Activated CD4-positive, alpha-beta T cell treated with anti-CD3 and anti-CD28 coated beads for 36 hours (primary cell): ENCODE results near the gene CERT1. TPM values are rescaled to one million over a fixed set of nuclear protein-coding genes. Genes with fewer than 3 reads are reported as not detected.
A peak's percentile ranks its signal among the peaks of the same experiment; 100 is the strongest.

ENCODE experiments used
- ATAC-seq: fragments of 200-7000 bp; cut with Tn5 transposase; one replicate; pipeline ENCODE4 v1.10.0; 2021; ENCODE audit warnings: mild to moderate bottlenecking, moderate library complexity
- CTCF ChIA-PET: fragments of 350-600 bp; sonication (Branson Sonifier 250); formaldehyde crosslinking; loops from one replicate; lab custom pipeline; 2021; ENCODE audit warnings: antibody characterized with exemption; lab: Charles Lee
- POLR2A ChIA-PET: fragments of 350-600 bp; sonication (Branson Sonifier 250); formaldehyde crosslinking; loops from one replicate; lab custom pipeline; 2021; ENCODE audit warnings: antibody characterized with exemption, inconsistent platforms; lab: Charles Lee
- DNase-seq: peaks from one replicate; pipeline ENCODE4 v3.0.0-alpha.2; 2020
- H3K27ac Mint-ChIP-seq: one replicate; pipeline ENCODE4 v1.8.0; 2021; ENCODE audit warnings: mixed read lengths
- H3K27me3 Mint-ChIP-seq: one replicate; pipeline ENCODE4 v1.8.0; 2021; ENCODE audit warnings: mixed read lengths
- H3K36me3 Mint-ChIP-seq: one replicate; pipeline ENCODE4 v1.8.0; 2021; ENCODE audit warnings: low read depth, mixed read lengths
- H3K4me1 Mint-ChIP-seq: one replicate; pipeline ENCODE4 v1.8.0; 2021; ENCODE audit warnings: mixed read lengths
- H3K4me3 Mint-ChIP-seq: one replicate; pipeline ENCODE4 v1.8.0; 2021; ENCODE audit warnings: mild to moderate bottlenecking, moderate library complexity, mixed read lengths
- H3K9me3 Mint-ChIP-seq: one replicate; pipeline ENCODE4 v1.8.0; 2021; ENCODE audit warnings: low read depth, mixed read lengths
- intact Hi-C, 2 experiments: fragments of 100-400 bp; cut with DNase I in 1 of 2; cut with micrococcal nuclease in 1 of 2; formaldehyde crosslinking; loops; one replicate each; pipeline versions ENCODE4 v1.14.2 to v1.15.1; 2022 to 2024; cut with DNase I, micrococcal nuclease
- total RNA-seq, 2 experiments: library from RNA; stranded (reverse); gene quantifications; one replicate each; pipeline ENCODE4 v1.2.3, GENCODE V29; 2021

The CERT1 gene
- total RNA-seq, 2 experiments from 2014 or later = 21.6 to 24.5 TPM

DNA sequence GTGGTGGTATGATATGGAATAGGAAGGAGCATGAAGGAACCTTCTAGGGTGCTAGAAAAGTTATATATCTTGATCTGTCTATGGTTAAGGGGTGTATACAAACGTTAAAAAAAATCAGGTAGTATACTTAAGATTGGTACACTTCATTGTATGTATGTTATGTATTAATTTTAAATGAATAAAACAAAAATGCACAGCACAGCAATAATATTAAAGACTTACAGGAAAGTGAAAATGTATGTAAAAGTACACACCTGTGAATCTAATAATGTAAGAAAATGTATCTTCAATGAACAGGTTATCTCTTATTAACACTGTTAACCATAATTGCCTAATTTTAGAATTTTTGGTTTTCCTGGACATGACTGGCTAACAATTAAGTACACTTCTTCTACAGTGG is 97.2 kb downstream of the CERT1 start:
- ATAC-seq = no peak
- H3K27me3 Mint-ChIP-seq = no peaks in the 10 kb centered on the region
- DNase-seq = no peak
- H3K4me3 Mint-ChIP-seq = no peak overlapping the region
- no peak overlapping the region for H3K27ac Mint-ChIP-seq
- intact Hi-C loops = no loop called here
- H3K4me1 Mint-ChIP-seq = no peaks in the 10 kb centered on the region
- peaks cover 12% of the 10 kb centered on the region for H3K36me3 Mint-ChIP-seq
- no peaks in the 10 kb centered on the region for H3K9me3 Mint-ChIP-seq
- ChIA-PET POLR2A (no interaction called here), CTCF (no interaction called here)

DNA sequence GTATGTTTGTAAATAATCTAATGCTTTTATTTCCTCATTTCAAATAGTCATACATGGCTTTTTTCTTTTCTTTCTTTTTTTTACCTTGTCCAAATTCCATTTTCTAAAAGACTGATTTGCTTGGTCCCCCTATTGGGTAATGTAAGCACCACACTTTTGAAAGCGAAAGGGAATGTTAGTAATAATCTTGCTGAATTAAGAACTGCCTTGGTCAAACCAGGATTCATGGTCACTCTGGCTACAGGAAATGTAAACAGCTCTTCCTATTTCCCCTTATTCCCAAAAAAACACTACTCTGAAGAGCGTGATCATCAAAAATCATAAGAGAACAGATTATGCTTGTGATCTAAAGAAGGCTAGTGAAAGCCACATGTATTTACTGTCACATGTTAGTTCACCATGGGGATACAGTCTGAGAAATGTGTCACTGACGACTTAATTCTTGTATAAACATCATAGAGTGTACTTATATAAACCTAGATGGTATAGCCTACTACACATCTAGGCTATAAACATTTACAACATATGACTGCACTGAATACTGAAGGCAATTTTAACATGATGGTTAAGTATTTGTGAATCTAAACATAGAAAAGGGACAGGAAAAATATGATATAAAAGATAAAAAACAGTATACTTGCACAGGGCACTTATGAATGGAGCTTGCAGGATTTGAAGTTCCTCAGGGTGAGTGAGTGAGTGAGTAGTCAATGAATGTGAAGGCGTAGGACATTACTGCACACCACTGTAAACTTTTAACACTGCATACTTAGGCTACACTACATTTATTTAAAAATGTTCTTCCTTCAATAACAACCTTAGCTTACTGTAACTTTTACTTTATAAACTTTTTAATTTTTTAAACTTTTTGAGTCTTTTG is 99.1 kb downstream of the CERT1 start:
- no peak for DNase-seq
- POLR2A ChIA-PET = no interaction called here
- ATAC-seq = no peak
- CTCF ChIA-PET = interaction anchor here (1.0 to 1.2 kb wide), 2 partner anchors 279 to 646 kb away, joined by 3 to 5 read pairs; partner anchors contain the start of genes GFM2 and NSA2
- no peaks in the 10 kb centered on the region for H3K9me3 Mint-ChIP-seq
- no peak overlapping the region for H3K27ac Mint-ChIP-seq
- intact Hi-C loops = no loop called here
- H3K27me3 Mint-ChIP-seq = no peaks in the 10 kb centered on the region
- no peaks in the 10 kb centered on the region for H3K4me1 Mint-ChIP-seq
- no peak overlapping the region for H3K4me3 Mint-ChIP-seq
- peaks cover 10% of the 10 kb centered on the region for H3K36me3 Mint-ChIP-seq

DNA sequence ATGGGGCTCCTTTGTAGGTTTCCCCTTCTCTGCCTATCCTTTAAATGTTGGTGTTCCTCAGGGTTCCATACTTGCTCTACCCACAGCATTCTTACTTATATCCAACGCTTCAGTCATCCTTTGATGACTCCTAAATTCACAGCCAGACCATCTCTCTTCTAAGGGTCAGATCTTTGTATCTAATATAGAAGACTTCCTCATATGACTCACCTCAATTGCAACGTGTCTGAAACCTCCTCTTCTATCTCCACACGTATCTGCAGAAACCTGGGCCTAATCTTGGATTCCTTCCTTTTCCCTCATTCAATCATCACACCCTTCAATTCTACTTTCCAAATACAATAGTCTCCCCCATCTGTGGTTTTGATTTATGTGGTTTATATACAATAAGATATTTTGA is 106.1 kb downstream of the CERT1 start:
- Mint-ChIP-seq H3K4me1 (peaks cover 6% of the 10 kb centered on the region), H3K27ac (no peak overlapping the region), H3K27me3 (no peaks in the 10 kb centered on the region), H3K36me3 (peaks cover 7% of the 10 kb centered on the region), H3K9me3 (no peaks in the 10 kb centered on the region), H3K4me3 (no peak overlapping the region)
- no peak for DNase-seq
- intact Hi-C loops = no loop called here
- POLR2A ChIA-PET = no interaction called here
- CTCF ChIA-PET = no interaction called here
- ATAC-seq = no peak

DNA sequence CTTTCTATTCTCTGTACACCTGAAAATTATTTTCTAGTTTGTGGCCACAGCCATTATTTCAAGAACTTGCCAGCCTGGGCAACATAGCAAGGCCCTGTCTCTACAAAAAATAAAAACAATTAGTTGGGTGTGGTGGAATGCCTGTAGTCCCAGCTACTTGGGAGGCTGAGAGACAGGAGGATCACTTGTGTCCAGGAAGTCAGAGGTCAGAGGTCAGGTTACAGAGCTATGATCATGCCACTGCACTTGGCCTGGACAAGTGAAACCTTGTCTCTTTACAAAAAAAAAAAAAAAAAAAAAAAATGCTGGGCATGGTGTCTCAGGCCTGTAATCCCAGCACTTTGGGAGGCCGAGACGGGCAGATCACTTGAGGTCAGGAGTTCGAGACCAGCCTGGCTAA is 116.2 kb downstream of the CERT1 start:
- Mint-ChIP-seq H3K27me3 (no peaks in the 10 kb centered on the region), H3K36me3 (peaks cover 4% of the 10 kb centered on the region), H3K4me1 (no peaks in the 10 kb centered on the region), H3K27ac (no peak overlapping the region), H3K9me3 (no peaks in the 10 kb centered on the region), H3K4me3 (no peak overlapping the region)
- POLR2A ChIA-PET = no interaction called here
- DNase-seq = no peak
- intact Hi-C loops = no loop called here
- ATAC-seq = no peak
- CTCF ChIA-PET = no interaction called here

DNA sequence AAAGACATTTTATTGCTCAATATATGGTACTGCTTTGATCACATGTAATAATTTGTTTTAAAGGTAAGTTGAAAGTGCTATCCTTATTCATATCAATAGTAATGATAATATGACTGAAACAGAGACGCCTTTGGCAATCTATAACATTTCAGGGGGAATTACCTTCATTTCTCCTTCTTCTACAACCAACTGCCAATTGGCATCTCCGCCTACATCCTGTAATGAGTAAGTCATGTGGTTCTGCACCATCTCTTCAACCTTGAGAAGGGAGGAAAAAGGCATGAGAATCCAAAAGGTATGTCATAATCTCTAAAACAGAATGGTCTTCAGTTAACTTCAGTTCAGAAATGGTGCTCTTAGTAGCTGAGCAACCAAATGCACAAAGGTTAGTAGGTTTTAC is 122.0 kb downstream of the CERT1 start:
- intact Hi-C loops = no loop called here
- Mint-ChIP-seq H3K4me1 (peaks cover 12% of the 10 kb centered on the region), H3K4me3 (no peak overlapping the region), H3K27ac (peak overlapping the region; percentile 34), H3K27me3 (no peaks in the 10 kb centered on the region), H3K9me3 (no peaks in the 10 kb centered on the region), H3K36me3 (peaks cover 23% of the 10 kb centered on the region)
- ChIA-PET CTCF (no interaction called here), POLR2A (no interaction called here)
- peak; percentile 40 for DNase-seq
- peak; percentile 100 for ATAC-seq

DNA sequence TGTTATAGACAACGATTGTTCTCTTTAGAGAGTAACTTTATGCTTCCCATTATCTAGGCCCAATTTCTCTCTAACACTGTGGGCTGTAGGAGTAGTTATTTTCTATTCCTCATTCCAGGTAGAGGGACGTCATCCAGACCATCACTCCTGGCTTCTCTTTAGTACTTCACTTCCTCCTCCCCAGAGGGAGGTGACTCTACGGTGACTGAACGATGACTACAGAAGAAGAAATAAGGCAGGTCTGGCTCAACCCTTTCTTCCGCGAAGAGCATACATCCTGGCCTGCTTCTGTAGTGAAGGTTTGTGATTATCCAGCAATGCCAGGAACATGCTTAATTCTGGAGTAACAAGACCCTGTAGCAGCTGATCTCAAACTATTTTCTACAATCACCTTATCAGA is 123.6 kb downstream of the CERT1 start:
- CTCF ChIA-PET = no interaction called here
- intact Hi-C loops = no loop called here
- peaks cover 25% of the 10 kb centered on the region for H3K36me3 Mint-ChIP-seq
- no peaks in the 10 kb centered on the region for H3K9me3 Mint-ChIP-seq
- H3K27me3 Mint-ChIP-seq = no peaks in the 10 kb centered on the region
- POLR2A ChIA-PET = no interaction called here
- peaks cover 12% of the 10 kb centered on the region for H3K4me1 Mint-ChIP-seq
- DNase-seq (no peak), ATAC-seq (no peak)
- no peak overlapping the region for H3K4me3 Mint-ChIP-seq
- peak overlapping the region; percentile 20 for H3K27ac Mint-ChIP-seq

DNA sequence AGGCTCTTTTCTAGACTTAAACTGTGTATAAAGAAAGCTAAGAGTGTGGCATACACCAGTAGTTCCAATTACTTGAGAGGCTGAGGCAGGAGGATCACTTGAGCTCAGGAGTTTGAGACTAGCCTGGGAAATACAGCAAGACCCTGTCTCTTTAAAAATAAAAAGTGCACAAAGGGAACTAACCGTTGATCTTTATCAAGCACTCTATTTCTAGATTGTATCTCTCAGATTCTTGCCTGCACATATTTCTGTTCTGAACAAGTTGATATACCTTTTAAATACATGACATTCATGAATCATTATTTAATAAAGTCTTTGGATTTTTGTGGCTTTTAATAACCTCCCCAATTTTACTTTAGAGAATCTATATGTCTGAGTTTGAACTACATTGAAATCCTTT is 127.2 kb downstream of the CERT1 start:
- ChIA-PET POLR2A (no interaction called here), CTCF (interaction anchor here (1.0 kb wide), 1 partner anchor 44 kb away, joined by 3 read pairs; no protein-coding TSS in a partner anchor)
- H3K4me1 Mint-ChIP-seq = peaks cover 5% of the 10 kb centered on the region
- no peak overlapping the region for H3K27ac Mint-ChIP-seq
- no peaks in the 10 kb centered on the region for H3K27me3 Mint-ChIP-seq
- ATAC-seq = no peak
- H3K4me3 Mint-ChIP-seq = no peak overlapping the region
- peaks cover 31% of the 10 kb centered on the region for H3K36me3 Mint-ChIP-seq
- H3K9me3 Mint-ChIP-seq = no peaks in the 10 kb centered on the region
- intact Hi-C loops = no loop called here
- no peak for DNase-seq

DNA sequence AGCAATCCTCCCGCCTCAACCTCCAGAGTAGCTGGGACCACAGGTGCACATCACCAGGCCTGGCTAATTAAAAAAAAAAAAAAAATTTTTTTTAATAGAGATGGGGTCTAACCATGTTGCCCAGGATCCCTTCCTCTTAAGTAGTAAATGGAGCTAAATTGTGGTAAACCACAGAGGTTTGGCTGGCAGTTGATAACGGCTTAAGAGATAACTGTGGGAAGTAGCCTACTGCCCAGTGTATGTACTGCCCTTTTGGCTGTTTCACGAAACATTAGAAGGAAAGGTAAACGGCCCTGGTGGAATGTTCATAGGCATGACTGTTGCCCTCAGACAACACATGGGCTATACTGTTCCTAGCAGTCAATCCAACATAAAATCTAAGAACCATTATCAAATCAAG is 130.0 kb downstream of the CERT1 start:
- intact Hi-C loops = no loop called here
- Mint-ChIP-seq H3K4me1 (no peaks in the 10 kb centered on the region), H3K36me3 (peaks cover 24% of the 10 kb centered on the region), H3K9me3 (no peaks in the 10 kb centered on the region), H3K27me3 (no peaks in the 10 kb centered on the region), H3K4me3 (no peak overlapping the region), H3K27ac (no peak overlapping the region)
- DNase-seq = no peak
- POLR2A ChIA-PET = no interaction called here
- CTCF ChIA-PET = interaction anchor here (1.1 kb wide), 1 partner anchor 144 kb away, joined by 4 read pairs; the partner anchor contains the start of gene ANKRD31
- no peak for ATAC-seq

DNA sequence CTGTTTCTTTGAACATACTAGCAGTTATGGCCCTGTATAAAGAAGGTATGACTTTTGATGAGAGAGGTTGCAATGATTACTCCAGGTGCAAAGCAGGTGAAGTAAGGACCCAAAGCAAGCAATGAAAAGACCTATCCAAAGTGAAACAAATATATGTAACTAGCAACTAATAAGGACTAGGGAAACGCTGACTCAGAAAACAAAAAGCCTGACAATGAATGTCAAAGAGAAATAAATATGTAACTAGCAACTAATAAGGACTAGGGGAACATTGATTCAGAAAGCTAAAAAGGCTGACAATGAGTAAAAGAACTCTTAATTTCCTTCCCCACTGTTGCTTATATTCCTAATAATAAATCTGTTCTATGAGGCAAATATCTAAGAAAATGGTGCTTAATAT is 131.3 kb downstream of the CERT1 start:
- Mint-ChIP-seq H3K27me3 (no peaks in the 10 kb centered on the region), H3K36me3 (peaks cover 27% of the 10 kb centered on the region), H3K27ac (no peak overlapping the region), H3K4me3 (no peak overlapping the region), H3K9me3 (no peaks in the 10 kb centered on the region), H3K4me1 (no peaks in the 10 kb centered on the region)
- no peak for DNase-seq
- POLR2A ChIA-PET = no interaction called here
- no peak for ATAC-seq
- intact Hi-C loops = no loop called here
- CTCF ChIA-PET = no interaction called here

DNA sequence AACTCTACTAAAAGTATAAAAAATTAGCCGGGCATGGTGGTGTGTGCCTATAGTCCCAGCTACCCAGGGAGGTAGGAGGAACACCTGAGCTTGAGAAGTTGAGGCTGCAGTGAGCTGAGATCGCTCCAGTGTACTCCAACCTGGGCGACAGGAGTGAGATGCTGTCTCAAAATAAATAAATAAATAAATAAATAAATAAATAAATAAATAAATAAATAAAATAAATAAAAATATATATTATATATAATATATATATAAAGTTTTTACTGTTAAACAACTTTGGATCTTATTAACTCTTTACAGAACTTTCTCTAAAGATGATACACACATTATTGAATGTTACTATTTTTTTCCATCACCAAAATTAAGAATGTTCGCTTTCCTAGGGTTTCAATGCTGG is 136.0 kb downstream of the CERT1 start:
- CTCF ChIA-PET = interaction anchor here (0.5 to 1.4 kb wide), 4 partner anchors 13 to 326 kb away, joined by 3 to 4 read pairs (median 3); no protein-coding TSS in a partner anchor
- H3K9me3 Mint-ChIP-seq = no peaks in the 10 kb centered on the region
- POLR2A ChIA-PET = no interaction called here
- peaks cover 21% of the 10 kb centered on the region for H3K36me3 Mint-ChIP-seq
- H3K27me3 Mint-ChIP-seq = no peaks in the 10 kb centered on the region
- no peaks in the 10 kb centered on the region for H3K4me1 Mint-ChIP-seq
- H3K4me3 Mint-ChIP-seq = no peak overlapping the region
- DNase-seq (no peak), ATAC-seq (no peak)
- intact Hi-C loops = no loop called here
- H3K27ac Mint-ChIP-seq = no peak overlapping the region

DNA sequence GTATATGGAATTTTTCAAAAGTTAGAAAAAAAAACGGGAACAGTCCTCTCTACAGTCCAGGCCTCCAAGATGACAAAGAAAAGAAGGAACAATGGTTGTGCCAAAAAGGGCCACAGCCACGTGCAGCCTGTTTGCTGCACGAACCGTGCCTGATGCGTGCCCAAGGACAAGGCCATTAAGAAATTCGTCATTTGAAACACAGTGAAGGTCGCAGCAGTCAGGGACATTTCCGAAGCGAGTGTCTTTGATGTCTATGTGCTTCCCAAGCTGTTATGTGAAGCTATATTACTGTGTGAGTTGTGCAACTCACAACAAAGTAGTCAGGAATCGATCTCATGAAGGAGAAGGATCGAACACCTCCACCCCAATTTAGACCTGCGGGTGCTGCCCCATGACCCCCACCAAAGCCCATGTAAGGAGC is 137.0 kb downstream of the CERT1 start:
- intact Hi-C loops = no loop called here
- DNase-seq (no peak), ATAC-seq (no peak)
- H3K36me3 Mint-ChIP-seq = peaks cover 16% of the 10 kb centered on the region
- H3K4me3 Mint-ChIP-seq = no peak overlapping the region
- ChIA-PET CTCF (no interaction called here), POLR2A (no interaction called here)
- no peaks in the 10 kb centered on the region for H3K4me1 Mint-ChIP-seq
- no peaks in the 10 kb centered on the region for H3K9me3 Mint-ChIP-seq
- H3K27ac Mint-ChIP-seq = no peak overlapping the region
- no peaks in the 10 kb centered on the region for H3K27me3 Mint-ChIP-seq

DNA sequence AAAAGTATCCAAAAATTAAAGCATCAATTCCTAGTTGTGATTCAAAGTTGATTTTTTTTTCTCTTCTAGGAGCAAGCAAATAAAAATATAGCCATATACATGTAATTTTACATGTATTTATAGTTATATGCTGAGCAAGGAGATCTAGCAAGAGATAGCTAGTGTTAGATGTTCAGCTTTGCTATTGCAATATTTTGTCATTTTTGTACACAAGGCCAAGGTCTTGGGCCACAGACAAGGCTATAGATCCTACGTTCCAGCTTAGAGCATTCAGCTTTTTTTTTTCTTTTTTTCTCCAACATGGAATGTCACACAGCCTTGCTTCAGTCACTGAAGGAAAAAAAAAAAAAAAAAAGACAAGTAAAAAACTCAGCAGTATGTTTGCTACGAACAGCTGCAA is 137.6 kb downstream of the CERT1 start:
- Mint-ChIP-seq H3K36me3 (peaks cover 14% of the 10 kb centered on the region), H3K4me3 (no peak overlapping the region), H3K27ac (no peak overlapping the region), H3K4me1 (no peaks in the 10 kb centered on the region), H3K9me3 (no peaks in the 10 kb centered on the region), H3K27me3 (no peaks in the 10 kb centered on the region)
- intact Hi-C loops = no loop called here
- POLR2A ChIA-PET = no interaction called here
- CTCF ChIA-PET = no interaction called here
- ATAC-seq (no peak), DNase-seq (no peak)
